ENCODE measurements around the gene PRPF18. TPM values are rescaled to one million over a fixed set of nuclear protein-coding genes. Genes with fewer than 3 reads are reported as not detected.

Gene PRPF18
- total and polyA plus RNA-seq, 2 of the 4 experiments (the other 2 are of a cell fraction): 10.0 to 16.9 TPM

DNA sequence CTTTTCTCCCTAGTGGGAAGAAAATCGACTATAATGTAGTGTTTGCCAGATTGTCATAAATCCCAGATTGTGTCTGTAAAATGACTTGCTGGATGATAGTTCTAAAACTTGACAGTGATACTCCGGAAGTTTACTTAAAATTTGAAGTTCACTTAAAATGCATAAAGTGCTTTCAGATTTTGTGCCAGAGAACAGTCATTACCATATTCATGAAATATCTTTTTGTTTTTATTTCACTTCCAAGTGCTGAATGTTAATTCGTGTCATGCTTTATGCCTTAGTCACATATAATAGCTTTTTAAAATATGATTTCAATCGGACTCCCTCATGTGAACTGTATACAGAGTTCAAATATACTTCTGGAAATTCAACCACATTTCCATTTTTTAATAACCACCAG, 30.4 kb downstream of the PRPF18 start:
- no peak for TF ChIP-seq CEBPB (IDR thresholded peaks at IDR 0.05; ENCODE audit: low read depth, low read length)
- TF ChIP-seq, protein P1, sequence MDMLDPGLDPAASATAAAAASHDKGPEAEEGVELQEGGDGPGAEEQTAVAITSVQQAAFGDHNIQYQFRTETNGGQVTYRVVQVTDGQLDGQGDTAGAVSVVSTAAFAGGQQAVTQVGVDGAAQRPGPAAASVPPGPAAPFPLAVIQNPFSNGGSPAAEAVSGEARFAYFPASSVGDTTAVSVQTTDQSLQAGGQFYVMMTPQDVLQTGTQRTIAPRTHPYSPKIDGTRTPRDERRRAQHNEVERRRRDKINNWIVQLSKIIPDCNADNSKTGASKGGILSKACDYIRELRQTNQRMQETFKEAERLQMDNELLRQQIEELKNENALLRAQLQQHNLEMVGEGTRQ (IDR thresholded peaks at IDR 0.05; ENCODE audit: low read depth, low read length): no peak
- no peak overlapping the region for H2AFZ ChIP-seq (replicated peaks; ENCODE audit: low read length, poor library complexity)
- H2AK5ac ChIP-seq (ENCODE audit: low read depth, low read length): no peak overlapping the region
- H3K4me2 ChIP-seq (ENCODE audit: low read depth, low read length): peak overlapping the region; percentile 18; the same call in 1 of the 2 replicates
- H4K8ac ChIP-seq (ENCODE audit: low read depth in 2 of 2, low read length in 2 of 2): no peak overlapping the region
- H4K5ac ChIP-seq (ENCODE audit: low read depth, low read length): no peak overlapping the region
- H3K27me3 ChIP-seq (ENCODE audit: control insufficient read depth, insufficient read depth, low read length): no peaks in the 10 kb centered on the region
- H3K9me1 ChIP-seq (ENCODE audit: insufficient read depth, low read length): peaks cover 20% of the 10 kb centered on the region
- H2BK120ac ChIP-seq (ENCODE audit: low read depth, low read length): no peak overlapping the region
- peak; percentile 33 for ATAC-seq (ENCODE audit: low read depth)
- H3K4me3 ChIP-seq (ENCODE audit: insufficient read depth, low read depth, low read length): no peak overlapping the region
- H4K91ac ChIP-seq (ENCODE audit: insufficient read depth, low read depth, low read length): no peak overlapping the region
- no peaks in the 10 kb centered on the region for H4K20me1 ChIP-seq (ENCODE audit: insufficient read depth, low read length)
- WGBS, 2 experiments (ENCODE audit: extremely low coverage in 2 of 2, insufficient read length in 1 of 2): no CpG with 5 or more reads among the region's 4 CpGs
- no TSS peak for BruUV-seq (replicated peaks)
- no peak overlapping the region for H2BK15ac ChIP-seq (ENCODE audit: low read depth, low read length)
- in situ Hi-C loops (cut with MboI; ENCODE audit: low sequenced_read_pairs): loop anchor here (10.0 kb wide), 1 partner anchor 158 kb away; no protein-coding TSS in a partner anchor
- H3K56ac ChIP-seq (ENCODE audit: extremely low read depth, insufficient read depth, low read length): no peak overlapping the region
- POLR2A ChIA-PET (ENCODE audit: unreplicated experiment): no interaction called here
- H2BK5ac ChIP-seq (ENCODE audit: low read depth, low read length, poor library complexity, severe bottlenecking): no peak overlapping the region
- no peak overlapping the region for H3K4ac ChIP-seq (ENCODE audit: low read depth, low read length)
- no peak overlapping the region for H3K14ac ChIP-seq (replicated peaks; ENCODE audit: low read depth, low read length)
- no peak overlapping the region for H2AK9ac ChIP-seq (replicated peaks; ENCODE audit: low read depth, low read length, poor library complexity)
- peak overlapping the region; percentile 55; the same call in 1 of the 2 replicates for H3K18ac ChIP-seq (ENCODE audit: low read depth, low read length)
- no peaks in the 10 kb centered on the region for H3K9me3 ChIP-seq (ENCODE audit: control insufficient read depth, insufficient read depth, low read length)
- no peak overlapping the region for H2BK20ac ChIP-seq (ENCODE audit: low read depth, low read length)
- H3K27ac ChIP-seq (ENCODE audit: insufficient read depth, low read length): no peak overlapping the region
- dilution Hi-C loops (cut with HindIII; ENCODE audit: low sequenced_read_pairs, unreplicated experiment): no loop called here
- peaks cover 3 to 14% of the 10 kb centered on the region in 2 experiments; a peak in 2 of 4 replicates for H3K79me1 ChIP-seq (ENCODE audit: low read depth in 1 of 2, low read length in 2 of 2)
- H3K9ac ChIP-seq (ENCODE audit: low read depth, low read length): no peak overlapping the region
- CTCF ChIA-PET: interaction anchor here (0.8 to 1.1 kb wide), 2 partner anchors 23 to 50 kb away, joined by 3 read pairs; no protein-coding TSS in a partner anchor
- H3K4me1 ChIP-seq (ENCODE audit: control insufficient read depth, insufficient read depth, low read length): peaks cover 8% of the 10 kb centered on the region; the same call in 1 of the 2 replicates
- peak overlapping the region; percentile 33; the same call in 1 of the 2 replicates for H3K23ac ChIP-seq (ENCODE audit: low read depth, low read length)
- H3K36me3 ChIP-seq (ENCODE audit: control insufficient read depth, insufficient read depth, low read length): peaks cover 17% of the 10 kb centered on the region
- intact Hi-C loops (cut with micrococcal nuclease): loop anchor here (10.0 kb wide), 1 partner anchor 858 kb away; no protein-coding TSS in a partner anchor
- DNase-seq: peak; percentile 49

Data from IMR-90 (cell line).